GM10847 (cell line): ENCODE data around the gene FAM174A.

ENCODE experiments used
- POLR2A ChIP-seq: IDR thresholded peaks from 2 replicates; pipeline ENCODE4 v1.6.1; 2011; ENCODE audit not compliant: insufficient read length; ENCODE audit errors: extremely low read depth

The FAM174A gene

GRCh38 chr5:100603141-100603540 lies 68.0 kb downstream of the FAM174A start:
- no peak for TF ChIP-seq POLR2A

DNA sequence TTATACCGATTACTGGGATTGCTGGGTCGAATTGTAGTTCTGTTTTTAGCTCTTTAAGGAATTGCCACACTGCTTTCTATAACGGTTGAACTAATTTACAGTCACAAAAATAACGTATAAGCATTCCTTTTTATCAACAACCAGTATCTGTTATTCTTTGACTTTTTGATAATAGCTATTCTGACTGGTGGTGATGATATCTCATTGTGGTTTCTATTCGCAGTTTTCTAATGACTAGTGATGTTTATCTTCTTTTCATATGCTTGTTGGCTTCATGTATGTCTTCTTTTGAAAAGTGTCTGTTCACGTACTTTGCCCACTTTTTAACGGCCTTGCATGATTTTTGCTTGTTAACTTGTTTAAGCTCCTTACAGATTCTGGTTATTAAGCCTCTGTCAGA lies 74.4 kb downstream of the FAM174A start:
- TF ChIP-seq POLR2A = no peak

DNA sequence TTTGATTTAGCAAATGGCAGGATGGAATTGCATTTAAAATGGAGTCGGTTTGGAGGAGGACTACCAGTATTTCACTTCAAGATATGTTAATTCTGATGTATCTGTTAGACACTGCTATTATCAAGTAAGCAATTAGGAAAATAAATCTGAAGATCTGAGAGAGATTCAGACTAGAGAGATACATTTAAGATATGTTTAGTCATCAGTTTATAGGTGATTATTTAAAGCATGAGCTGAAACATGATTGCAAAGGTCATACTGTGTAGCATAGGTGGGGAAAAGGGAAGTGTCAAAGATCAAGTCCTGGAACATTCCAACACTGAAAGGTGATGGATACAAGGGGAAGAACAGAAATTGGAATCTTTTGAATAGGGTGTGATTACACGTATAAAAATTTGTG lies 79.1 kb downstream of the FAM174A start:
- TF ChIP-seq POLR2A = no peak

- no peak for TF ChIP-seq POLR2A
Measured at GRCh38 chr5:100615362-100615761, 80.2 kb downstream of the FAM174A start.

- no peak for TF ChIP-seq POLR2A
Measured at GRCh38 chr5:100616291-100616690, 81.1 kb downstream of the FAM174A start.

- TF ChIP-seq POLR2A = no peak
Measured at GRCh38 chr5:100616981-100617380, 81.8 kb downstream of the FAM174A start.

- TF ChIP-seq POLR2A = no peak
Measured at GRCh38 chr5:100623719-100624118, 88.5 kb downstream of the FAM174A start.

DNA sequence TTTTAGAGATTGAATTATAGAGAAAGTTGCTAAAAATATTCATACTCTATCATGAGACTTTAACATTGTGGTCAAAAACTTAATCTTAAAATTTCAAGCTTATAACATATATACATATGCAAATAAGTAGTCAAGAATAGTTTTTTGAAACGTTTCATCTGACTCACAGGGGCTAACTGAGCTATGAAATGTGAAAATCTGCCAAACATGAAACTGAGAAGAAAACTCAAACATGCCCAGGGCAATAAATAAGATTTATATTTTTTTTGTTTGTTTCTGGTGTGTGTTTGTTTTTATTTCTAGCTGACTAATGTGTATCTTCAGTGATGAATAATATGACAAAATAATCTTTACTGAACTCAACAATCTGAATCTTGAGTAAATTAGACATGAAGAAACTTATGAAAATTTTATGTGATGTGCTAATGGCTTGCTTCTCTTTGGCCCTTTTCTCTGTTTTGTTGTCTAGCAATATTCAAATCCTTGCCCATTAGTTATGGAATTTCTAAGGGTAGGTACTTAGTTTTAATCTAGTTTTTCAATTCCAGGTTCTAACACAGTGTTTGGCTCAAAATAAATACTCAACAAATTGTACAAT lies 99.9 kb downstream of the FAM174A start:
- no peak for TF ChIP-seq POLR2A
